NCI-H2081 (cell line): ENCODE results near the gene TMC5.

ENCODE experiments used
- DNase-seq, 2 experiments: peaks; one replicate each; lab custom pipeline; 2025; lab: John Stamatoyannopoulos, UW

Gene TMC5

DNA sequence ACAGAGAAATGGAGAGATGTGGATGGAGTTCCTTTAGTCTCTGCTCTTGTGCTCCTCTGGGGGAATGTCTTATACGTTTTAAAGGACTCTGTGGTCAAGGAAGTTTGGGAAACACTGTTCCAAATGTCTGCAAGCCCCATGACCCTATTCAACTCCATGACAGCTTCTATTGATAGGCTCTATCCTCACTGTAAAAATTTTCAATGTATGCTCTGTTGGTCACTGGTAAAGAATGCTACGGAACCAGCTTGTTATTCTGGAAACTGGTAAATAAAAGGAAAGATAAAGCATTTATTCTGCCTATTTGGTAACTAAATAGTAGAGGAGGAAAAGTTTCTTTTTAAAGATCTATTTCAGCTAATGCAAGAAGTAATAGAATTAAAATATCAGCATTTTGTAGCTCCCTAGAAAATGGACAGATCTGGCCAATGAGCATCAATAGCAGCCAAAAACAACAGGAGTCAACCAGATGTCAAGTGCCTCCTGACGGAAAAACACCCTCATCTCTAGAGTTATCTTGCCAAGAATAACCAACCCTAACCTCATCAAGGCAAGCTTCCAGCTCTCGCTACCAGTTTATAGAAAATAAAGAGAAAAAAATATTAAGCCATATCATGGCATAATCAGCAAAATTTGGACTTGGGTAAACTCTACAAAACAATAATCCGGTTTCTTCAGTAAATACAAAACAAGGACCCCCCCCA is 88.1 kb downstream of the TMC5 start:
- no peak for DNase-seq

DNA sequence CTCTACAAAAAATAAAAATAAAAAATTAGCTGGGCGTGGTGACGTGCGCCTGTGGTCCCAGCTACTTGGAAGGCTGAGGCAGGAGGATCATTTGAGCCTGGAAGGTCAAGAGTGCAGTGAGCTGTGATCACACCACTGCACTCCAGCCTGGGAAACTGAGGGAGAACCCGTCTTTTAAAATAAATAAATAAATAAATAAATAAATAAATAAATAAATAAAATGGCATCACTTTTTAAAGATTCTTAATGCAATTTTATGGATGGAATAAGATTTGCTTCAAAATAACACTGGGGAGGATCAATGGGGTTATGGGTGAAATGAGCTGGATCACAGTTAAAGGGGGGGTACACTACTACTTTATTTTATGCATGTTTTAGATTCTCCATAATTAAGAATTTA is 89.3 kb downstream of the TMC5 start:
- no peak for DNase-seq

GRCh38 chr16:19507867-19508266 is 90.2 kb downstream of the TMC5 start:
- DNase-seq: no peak

DNA sequence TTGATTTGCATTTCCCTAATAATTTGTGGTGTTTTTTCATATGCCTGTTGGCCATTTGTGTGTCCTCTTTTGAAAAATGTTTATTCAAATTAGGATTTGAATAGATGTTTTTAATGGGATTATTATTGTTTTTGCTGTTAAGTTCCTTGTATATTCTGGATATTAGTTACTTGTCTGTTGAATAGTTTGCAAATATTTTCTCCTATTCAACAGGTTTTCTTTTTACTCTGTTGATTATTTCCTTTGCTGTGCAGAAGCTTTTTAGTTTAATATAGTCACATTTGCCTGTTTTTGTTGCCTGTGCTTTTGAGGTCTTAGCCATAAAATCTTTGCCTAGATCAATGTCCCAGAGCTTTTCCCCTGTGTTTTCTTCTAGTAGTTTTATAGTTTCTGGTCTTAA is 94.6 kb downstream of the TMC5 start:
- DNase-seq: no peak

GRCh38 chr16:19513377-19514053 is 95.8 kb downstream of the TMC5 start:
- no peak for DNase-seq

- DNase-seq: no peak
These were observed 98.1 kb downstream of the TMC5 start for GRCh38 chr16:19515757-19516156.

DNA sequence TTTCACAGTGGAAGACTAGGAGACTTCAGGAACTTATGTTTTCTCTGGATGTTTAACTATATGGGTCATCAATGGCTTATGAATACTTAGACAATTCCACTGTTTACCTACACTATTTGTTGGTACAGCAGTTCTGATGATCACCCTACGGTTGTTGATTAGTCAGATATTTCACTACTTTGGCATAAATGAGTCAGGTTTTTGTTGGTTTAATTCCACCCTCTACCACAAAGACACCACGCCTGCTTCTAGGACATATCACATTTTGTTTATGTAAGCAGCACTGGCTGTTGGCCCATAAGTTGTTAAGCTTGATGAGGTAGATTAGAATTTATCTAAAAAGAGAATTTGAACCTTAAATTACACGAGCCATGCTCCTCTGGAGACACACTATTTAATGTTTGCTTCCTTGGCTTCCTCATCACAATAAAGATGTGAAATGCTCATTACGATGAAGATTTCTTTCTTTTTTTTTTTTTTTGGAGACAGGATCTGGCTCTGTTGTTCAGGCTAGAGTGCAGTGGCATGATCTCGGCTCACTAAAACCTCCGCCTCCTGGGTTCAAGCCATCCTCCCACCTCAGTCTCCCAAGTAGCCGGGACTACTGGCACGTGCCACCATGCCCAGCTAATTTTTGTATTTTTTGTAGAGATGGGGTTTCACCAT is 99.9 kb downstream of the TMC5 start:
- no peak for DNase-seq

GRCh38 chr16:19518388-19518787 is 100.7 kb downstream of the TMC5 start:
- DNase-seq: no peak

- no peak for DNase-seq
These were observed 103.2 kb downstream of the TMC5 start for GRCh38 chr16:19520861-19521331.

GRCh38 chr16:19521471-19522396 is 104.1 kb downstream of the TMC5 start, which contains the start of gene GDE1:
Gene GDE1, minus strand, starts transcription at chr16:19522098. Its CDS starts 134 bp downstream, at chr16:19521964.
- DNase-seq: peak; percentile 94 to 95

DNA sequence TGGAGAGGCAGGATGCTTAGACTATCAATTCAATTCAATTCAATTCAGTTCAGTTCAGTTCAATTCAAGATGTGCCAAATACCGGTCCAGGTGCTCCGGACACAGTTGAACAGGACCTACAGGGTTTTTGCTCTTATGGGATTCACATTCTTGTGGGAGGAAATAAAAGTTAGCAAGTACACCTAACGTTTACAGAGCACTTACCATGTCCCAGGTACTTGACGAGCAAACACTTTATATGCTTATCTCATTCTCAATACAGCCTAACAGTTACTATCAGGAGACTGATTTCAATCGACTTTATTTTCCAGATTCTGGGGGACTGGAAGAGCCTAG is 104.7 kb downstream of the TMC5 start:
- DNase-seq: no peak

- DNase-seq: no peak
These were observed 105.1 kb downstream of the TMC5 start for GRCh38 chr16:19522760-19523159.

DNA sequence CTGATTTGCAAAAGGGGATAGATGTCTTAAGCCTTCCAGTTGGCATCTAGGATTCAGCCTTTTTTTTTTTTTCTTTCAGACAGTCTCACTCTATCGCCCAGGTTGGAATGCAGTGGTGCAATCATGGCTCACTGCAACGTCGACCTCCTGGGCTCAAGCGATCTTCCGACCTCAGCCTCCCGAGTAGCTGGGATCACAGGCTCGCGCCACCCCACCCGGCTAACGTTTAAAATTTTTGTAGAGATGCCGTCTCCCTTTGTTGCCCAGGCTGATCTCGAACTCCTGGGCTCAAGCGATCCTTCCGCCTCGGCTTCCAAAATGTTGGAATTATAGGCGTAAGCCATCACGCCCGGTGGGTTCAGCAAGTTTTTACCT is 105.5 kb downstream of the TMC5 start:
- DNase-seq: no peak

- peak; percentile 97 to 98 for DNase-seq
These were observed 106.1 kb downstream of the TMC5 start, which contains the start of gene CCP110 for GRCh38 chr16:19523559-19524355. Gene CCP110, plus strand, starts transcription at chr16:19523942. Its CDS starts 3,940 bp downstream, at chr16:19527882.

DNA sequence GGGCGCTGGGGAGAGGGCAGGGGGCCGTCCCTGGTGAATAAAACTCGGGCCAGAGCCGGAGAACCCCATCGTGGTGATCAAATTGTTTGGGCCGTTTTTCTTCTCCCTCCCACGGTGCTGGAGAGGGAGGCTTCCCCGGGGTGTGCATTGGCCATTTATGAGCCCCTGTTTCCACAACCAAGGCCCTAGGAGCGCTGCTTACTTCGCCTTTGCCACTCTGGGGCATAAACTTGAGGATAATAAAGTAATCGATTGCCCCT is 106.6 kb downstream of the TMC5 start:
- no peak for DNase-seq

- peak in 1 of 2 experiments; percentile 28 for DNase-seq
These were observed 107.1 kb downstream of the TMC5 start for GRCh38 chr16:19524616-19525384.

DNA sequence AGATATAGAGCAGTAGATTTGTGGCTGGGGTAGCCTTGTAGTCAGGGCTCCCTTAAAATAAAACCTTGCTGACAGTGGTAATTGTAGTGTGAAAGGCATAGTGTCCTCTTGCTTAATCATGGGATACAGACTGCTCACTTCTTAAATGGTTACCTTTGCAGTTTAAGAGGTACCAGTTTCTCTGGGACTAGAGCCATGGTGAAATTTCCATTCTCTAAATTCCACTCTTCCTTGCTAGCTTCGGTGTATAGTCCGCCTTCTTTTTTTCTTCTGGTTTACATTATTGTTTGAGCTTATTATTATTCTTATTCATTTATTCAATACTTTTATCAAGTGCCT is 107.7 kb downstream of the TMC5 start:
- no peak for DNase-seq

DNA sequence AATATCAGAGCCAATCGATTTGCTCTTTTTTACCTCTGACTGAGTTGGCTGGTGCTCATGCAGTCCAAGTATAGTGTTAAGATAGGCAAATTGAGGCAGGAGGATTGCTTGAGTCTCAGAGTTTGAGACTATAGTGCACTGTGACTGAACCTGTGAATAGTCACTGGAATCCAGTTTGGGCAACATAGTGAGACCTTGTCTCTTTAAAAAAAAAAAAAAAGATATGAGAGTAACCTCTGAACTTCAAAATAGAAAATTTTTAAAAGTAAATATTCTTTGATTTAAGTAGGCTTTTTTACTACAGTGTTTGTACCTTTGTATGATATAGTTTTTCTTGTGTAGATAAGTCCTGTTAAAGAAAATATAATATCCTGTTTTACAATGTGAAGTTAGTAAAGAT is 109.5 kb downstream of the TMC5 start:
- no peak for DNase-seq

- no peak for DNase-seq
These were observed 111.0 kb downstream of the TMC5 start for GRCh38 chr16:19528666-19529065.

DNA sequence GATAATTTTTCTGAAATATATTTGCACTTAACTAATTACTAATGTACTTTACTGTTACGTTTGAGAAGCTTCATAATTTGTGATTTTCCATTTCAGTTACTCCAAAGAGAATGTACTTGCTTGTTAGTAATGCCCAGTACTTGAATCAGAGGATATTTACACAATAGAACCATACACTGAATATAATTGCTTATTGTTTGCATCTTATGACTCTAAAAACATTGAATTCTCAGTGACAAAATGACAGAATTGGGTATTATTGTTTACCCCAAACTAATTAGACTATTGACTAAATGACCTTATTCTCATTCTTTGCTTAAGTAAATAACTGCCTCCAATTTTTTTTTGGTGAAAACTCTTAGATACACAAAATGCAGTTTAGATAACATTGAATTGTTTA is 114.9 kb downstream of the TMC5 start:
- no peak for DNase-seq
